DMS114 treated with DMSO at 0.1 percent for 48 hours (cell line): ENCODE data around the gene CDKN2AIP.

Experiments
- DNase-seq: peaks from one replicate; lab custom pipeline; 2025; ENCODE audit not compliant: unreplicated experiment; lab: John Stamatoyannopoulos, UW

The CDKN2AIP gene, protein sequence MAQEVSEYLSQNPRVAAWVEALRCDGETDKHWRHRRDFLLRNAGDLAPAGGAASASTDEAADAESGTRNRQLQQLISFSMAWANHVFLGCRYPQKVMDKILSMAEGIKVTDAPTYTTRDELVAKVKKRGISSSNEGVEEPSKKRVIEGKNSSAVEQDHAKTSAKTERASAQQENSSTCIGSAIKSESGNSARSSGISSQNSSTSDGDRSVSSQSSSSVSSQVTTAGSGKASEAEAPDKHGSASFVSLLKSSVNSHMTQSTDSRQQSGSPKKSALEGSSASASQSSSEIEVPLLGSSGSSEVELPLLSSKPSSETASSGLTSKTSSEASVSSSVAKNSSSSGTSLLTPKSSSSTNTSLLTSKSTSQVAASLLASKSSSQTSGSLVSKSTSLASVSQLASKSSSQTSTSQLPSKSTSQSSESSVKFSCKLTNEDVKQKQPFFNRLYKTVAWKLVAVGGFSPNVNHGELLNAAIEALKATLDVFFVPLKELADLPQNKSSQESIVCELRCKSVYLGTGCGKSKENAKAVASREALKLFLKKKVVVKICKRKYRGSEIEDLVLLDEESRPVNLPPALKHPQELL

DNA sequence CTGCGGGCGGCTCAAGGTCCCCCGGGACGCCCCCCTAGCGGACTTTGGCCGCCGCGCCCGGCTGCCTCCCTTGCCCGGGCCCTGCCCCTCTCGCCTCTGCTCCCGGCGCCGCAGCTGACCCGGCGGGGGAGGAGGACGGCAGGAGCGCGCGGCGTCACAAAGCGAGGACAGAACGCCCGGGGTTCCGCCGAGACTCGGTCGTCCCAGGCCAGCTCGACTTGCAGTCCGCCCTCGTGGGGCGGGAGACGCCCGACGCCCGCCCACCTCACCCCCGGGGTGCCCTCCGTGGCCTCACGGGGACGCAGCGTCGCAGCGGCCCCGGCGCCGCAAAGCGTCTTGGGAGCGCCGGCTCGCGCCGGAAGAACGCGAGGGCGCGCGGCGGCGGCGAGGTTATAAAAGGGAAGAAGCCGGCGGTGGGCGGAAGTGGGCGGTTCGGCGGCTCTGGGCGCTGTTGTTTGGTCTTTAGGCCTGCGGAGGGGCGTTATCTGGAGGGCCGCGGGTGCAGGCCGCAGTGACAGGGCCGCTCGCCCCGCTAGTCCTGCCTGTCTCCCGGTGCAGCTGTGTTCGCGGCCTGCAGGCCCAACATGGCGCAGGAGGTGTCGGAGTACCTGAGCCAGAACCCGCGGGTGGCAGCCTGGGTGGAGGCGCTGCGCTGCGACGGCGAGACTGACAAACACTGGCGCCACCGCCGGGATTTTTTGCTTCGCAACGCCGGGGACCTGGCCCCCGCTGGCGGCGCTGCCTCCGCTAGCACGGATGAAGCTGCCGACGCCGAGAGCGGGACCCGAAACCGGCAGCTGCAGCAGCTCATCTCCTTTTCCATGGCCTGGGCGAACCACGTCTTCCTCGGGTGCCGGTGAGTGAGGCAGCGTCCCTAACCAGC lies at the start of gene CDKN2AIP:
TSS of gene CDKN2AIP (plus strand) at position 423 of the 883 bp plus-strand sequence. CDS start at position 585, 162 bp downstream.
- peak; percentile 90 for DNase-seq

DNA sequence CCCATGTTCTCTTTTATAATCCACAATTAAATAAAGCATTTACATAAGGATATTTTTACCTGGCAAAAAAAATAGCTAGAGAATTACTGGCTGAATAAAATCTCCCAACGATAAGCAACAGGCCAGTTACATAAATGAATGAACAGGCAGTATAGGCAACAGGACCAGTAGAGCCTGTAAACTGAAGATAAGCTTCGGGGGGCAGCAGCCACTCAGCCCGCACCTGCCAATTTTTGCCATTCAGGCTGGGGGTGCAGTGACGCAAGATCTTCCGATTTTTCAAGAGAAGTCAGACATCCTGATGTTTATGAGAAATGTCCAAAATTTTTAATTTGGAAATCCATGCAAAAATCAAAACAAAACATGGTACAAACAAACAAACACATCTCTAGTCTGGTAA lies 49.0 kb upstream of the CDKN2AIP start:
- DNase-seq: no peak

DNA sequence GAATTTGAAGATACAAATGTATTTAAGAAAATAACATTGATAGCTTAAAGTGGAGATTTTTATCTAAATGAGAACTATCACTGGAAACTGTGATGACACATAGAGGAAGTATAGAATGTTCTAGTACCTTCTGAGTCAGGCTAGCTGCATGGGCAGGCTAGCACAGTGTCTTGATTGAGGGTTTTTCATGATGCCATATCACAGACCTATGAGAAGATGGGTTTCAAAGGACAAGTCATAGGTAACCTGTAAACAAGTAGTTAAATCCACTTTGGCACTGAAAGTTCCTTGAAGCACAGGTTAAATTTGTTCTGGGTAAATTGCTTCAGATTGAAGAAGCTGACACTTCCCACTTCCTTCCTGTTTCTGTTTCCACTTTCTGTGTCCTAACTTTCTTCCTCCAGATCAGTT lies 48.2 kb upstream of the CDKN2AIP start:
- DNase-seq: no peak

DNA sequence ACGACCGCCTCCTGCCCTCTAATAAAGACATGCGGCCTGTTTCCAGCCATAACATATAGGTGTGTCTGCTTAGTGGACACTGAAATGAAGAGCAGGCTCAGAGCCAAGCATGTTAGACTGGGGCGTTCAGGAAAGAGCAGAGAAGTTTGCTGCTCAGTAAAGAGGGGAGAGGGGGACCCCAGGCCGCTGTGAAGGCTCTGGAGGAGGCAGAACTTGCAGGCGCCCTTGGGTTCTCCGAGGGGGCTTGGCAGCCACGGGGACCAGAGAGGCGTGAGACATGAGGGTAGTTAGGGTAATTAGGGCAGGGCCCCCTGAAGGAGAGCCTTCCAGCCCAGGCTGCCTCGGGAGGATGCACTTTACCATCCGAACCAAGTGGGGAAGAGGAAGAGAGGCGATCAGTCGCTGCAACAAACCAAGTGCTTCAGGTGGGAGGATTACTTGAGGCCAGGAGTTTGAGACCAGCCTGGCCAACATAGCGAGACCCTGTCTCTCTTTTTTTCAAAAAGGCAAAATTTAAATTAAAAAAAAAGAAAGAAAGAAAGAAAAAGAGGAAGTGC lies 46.6 kb upstream of the CDKN2AIP start:
- DNase-seq: no peak

DNA sequence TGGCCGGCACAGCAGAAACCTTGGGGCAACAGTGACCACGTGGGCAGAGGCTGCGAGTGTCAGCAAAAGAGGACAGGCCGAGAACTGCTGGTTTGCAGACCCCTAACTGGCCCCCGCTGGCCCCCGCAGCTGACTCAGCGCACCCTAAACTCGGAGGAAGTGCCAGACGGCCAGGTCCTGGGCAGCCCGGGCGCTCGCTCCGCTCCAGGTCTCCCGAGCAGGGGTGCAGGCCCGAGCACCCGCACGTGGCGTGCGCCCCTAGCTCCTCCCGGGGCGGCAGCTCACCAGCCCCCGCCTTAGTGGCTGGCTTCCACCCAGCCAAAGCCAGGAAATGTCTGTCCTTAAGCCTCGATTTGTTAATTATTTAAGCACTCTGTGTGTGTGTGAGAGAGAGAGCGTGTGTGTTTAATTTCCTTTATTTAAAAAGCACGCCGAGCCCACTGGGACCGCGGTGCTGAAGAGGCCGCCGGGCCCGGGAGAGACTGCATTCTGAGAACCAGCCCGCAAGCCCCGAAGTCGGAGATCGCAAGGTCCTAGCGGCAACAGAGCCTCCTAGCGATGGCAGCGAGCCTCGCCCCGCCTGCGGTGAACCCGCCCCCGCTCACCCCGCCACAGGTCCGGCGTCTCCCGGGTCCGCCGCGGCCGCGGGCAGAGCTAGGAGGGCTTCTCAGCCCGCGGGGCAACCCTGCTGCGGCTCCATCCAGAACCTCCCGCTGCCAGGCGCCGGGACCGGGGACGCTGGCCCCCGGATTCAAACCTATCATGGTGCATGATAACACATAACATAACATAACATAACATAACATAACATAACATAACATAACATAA lies 45.9 kb upstream of the CDKN2AIP start:
- peak; percentile 25 for DNase-seq

DNA sequence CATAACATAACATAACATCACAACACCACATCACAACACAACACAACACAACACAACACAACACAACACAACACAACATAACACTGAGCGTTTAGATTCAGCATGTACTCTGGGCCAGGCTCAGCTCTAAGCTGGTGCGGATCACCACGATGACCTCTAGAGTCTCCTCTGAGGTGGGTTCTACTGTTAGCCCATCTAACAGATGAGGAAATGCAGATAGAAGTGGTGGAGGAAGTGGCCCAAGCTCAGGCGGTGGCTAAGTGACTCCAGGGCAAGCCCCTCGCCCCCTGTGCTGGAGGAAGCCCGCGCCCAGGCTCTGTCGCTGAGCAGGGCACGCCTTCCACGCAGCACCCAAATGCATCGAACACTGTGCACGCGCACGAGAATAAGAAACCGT lies 45.3 kb upstream of the CDKN2AIP start:
- DNase-seq: no peak

DNA sequence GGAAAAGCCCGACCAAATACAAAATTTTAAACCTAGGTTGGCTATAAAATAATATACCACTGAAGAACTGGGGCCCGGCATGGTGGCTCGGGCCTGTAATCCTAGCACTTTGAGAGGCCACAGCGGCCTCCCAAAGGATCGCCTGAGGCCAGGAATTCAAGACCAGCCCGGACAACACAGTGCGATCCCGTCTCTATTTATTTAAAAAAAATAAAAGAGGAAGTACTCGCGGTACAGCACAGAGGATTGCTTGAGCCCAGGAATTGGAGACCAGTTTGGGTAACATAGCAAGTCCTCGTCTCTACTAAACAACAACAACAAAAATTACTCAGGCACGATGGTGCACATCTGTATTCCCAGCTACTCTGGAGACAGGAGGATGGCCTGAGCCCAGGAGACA lies 44.8 kb upstream of the CDKN2AIP start:
- no peak for DNase-seq

DNA sequence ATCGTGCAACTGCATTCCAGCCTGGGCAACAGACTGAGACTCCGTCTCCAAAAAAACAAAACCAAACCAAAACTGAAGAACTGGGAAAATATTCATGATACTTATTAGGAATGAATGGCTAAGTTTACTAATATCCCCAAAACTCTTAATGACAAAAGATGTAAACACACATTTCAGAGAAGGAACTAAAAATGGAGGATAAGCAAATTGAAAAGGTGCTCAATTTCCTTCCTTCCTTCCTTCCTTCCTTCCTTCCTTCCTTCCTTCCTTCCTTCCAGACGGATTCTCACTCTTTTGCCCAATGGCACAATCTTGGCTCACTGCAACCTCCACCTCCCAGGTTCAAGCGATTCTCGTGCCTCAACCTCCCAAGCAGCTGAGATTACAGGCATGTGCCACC lies 44.4 kb upstream of the CDKN2AIP start:
- no peak for DNase-seq

DNA sequence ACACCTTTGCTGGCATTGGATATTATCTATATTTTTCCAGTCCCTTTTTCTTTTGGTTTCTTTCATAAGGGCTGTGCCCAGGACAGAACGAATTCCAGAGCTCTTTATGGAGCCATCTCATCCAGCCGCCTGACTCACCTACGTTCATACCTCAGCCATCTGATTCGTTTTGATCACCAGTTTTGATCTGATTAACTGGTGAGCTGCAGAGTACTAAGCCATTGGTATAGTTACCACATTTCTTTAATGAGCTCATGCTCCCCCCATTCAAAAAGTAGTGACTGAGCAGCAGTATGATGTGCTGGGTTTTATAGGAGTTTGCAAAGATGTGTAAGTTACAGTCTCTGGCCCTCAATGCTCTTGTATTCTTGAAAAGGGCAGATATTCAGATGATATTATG lies 43.0 kb upstream of the CDKN2AIP start:
- DNase-seq: no peak

DNA sequence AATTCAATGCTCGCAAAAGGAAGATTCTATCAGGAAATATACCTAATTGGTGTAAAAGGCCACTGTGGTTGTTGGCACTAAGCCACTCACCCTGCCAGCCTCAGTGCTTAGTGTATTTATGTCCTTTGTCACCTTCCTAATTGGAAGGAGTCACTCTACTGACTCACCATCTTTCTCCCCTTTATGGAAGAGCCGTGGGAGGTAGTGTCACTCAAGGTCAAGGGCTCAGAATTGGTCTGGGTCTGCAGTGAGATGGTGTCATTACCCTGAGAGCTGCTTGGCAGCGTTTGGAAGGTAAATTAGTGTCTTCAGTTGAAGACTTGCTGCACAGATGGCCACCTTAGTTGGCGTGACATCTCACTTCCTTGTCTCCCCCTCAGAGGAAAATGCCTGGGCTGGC lies 41.7 kb upstream of the CDKN2AIP start:
- DNase-seq: no peak

DNA sequence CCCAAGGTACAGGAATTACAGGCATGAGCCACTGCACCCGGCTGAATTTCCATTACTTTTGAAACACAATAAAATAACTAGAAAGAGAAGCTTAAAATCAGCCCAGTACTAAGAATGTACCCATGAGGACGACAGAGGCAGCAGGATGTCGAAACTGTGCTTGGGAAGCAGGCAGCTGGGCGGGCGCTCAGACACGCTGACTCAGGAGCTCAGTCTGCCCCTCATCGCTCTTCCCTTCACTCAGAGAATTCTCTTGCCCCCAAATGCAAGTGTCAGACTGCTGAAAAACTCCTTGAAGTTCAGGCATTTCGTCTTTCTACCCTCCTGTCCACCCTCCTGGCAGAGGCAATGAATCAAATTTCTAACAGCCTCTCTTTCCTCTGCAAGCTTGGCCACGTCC lies 41.0 kb upstream of the CDKN2AIP start:
- DNase-seq: no peak

DNA sequence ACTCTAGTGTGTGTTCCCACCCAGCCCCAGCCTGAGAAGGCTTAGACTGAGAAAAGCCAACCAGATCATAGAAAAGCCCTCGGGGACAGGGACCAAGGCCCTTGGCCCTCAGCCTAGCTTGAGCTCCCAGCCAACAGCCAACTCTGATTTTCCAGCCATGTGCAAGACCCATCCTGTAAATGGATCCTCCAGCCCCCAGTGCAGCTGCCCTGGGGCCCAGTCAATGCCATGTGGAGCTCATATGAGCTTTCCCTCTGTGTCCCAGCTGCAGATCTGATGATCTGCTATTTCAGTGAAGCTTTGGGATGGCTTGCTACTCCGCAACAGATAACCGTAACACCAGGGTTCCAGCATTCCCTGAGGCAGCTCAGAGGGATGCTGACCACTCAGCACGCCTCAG lies 40.5 kb upstream of the CDKN2AIP start:
- no peak for DNase-seq

DNA sequence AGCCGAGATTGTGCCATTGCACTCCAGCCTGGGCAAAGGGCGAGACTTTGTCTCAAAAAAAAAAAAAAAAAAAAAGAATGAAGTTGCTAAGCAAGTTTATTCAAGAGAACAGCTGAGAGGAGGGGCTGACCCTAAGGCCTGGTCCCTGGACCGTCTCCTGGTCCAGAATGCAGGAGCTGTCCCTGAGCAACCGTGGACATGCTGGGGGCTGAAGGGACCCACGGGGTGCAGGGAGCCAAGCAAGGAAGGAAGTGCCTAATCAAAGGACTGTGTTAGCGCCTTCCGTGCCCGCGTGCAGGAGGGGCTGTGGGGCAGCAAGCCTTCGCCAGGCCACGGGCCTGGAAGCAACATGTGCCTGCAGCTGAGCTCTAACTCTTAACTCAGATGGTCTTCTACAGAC lies 39.1 kb upstream of the CDKN2AIP start:
- DNase-seq: no peak

DNA sequence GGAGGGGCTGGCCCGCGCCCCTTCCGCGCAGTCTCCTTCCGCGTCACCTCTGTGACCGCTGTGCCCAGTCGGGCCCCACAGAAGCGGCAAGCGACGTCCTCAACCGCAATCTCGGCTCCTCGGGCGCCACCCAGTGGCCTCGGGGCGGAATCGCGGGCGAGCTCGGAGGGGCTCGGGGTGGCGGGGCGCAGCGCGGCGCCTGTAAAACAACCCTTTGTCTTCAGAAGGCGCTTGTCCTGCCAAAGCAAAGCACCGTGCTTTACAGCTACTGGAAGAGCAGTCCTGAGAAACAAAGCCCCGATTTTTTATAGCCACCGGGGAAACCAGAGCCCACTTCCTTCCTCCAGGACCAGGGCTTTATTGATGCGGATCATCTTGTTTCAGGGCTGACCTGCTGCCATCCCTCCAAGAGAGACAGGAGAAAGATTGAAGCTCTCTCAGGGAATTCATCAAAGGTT lies 37.3 kb upstream of the CDKN2AIP start:
- DNase-seq: peak; percentile 33

DNA sequence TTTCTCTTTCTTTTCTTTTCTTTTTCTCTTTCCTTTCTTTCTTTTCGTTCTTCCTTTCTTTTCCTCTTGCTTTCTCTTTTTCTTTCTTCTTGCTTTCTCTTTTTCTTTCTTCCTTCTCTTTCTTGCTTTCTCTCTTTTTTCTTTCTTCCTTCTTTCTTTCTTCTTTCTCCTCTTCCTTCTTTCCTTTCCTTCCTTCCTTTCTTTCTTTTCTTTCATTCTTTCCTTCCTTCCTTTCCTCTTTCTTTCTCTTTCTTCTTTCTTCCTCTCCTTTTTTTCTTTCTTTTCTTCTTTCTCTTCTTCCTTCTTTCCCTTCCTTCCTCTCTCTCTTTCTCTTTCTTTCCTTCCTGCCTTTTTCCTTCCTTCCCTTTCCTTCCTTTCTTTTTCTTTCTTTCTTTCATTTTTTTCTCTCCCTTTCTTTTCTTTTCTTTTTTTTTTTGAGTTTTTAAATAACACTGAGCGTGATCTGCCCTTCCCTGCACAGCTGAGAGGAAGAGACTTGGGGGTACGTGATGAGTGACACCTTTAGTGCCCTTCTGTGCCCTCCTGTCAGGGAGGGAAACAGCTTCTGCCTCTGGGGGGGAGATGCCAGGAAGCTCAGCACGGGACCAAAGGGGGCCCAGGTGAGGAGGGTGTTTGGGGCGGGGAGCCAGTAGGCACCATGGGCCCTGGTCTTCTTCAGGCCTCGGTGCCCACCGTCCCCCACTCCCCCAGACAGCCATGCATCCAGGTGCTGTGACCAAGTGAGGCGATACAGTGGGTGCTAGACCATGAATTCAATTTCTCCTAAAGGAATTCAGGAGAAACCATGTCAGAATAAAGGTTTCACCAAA lies 36.6 kb upstream of the CDKN2AIP start:
- no peak for DNase-seq

DNA sequence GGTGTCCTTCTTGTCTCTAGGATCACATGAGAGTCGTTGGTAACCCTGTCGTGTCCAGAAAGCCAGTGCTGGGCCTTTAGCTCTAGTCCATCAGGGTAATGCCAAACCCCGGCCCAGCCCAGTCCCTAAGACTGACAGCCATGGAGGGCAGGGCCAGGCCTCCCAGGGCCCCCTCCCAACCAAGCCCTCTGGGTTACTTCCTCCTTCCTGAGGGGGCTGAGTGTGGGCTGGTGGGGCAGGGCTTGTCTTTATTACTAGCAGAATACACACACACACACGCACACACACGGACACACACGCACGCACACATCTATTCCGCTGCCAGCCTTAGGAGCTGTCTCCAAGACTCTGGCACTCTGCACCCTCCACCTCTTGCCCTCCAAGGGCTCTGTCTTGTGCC lies 35.6 kb upstream of the CDKN2AIP start:
- DNase-seq: no peak

DNA sequence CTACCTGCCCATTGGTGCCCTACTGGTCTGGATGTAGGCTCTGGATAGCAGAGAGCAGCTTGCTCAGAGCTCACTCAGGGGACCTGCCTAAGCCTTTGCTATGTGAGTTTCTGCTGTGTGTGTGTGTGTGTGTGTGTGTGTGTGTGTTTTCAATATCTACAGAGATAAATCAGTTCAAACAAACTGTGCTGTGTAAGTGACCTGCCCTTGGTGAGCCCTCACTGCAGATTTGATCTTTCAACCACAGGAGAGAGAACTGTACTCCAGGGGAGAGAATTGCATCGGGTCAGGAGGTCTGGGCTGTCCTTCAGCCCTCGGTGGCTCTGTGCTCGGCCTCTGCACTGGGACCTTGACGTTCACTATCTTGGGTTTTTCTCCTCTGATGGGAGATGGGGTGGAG lies 35.0 kb upstream of the CDKN2AIP start:
- DNase-seq: no peak

DNA sequence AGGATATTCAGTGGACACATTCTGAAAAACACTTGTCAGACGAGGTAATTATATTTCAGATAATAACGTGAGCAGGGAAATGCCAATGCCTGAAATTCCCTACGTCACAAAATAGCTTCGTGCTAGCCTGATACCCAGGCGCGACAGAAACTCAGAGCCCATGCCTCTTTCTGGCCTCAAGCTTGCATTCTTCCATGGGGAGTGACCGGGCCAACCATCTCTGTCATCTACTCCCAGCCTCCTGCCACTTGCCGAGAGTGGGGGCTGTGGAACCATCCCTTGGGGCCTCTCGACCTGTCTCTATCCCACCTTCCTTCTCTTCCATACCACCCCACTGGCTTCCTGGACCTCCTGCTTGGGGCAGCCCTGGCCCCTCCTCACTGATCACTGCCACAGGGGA lies 34.5 kb upstream of the CDKN2AIP start:
- no peak for DNase-seq

DNA sequence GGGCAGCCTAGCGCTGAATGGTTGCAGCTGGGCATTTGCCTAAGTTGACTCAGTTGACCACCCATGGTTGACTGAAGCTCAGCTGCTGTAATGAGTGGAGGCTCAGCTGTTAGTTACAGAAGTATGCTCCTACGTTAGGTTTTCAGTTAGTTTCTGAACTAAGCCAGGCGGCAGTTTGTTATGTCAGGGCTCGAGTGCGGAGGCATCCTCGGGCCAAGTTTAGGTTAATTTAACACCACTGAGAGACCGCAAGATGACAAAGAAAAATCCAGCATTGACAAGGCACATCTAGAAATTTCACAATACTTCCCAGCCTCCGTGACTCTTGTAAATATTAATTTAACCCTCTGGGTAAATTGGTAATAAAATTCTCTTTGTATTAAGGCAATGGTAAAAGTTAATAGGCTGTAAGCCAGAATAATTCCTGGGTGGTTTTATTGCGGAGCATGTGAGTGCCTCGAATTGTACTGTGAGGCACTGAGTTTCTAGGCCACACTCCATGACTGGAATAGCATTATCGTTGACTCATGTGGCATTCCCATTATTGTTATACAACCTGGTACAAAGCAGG lies 33.1 kb upstream of the CDKN2AIP start:
- DNase-seq: no peak
